WTC11 (cell line): ENCODE data around the gene B4GALNT3. TPM values are rescaled to one million over a fixed set of nuclear protein-coding genes. Genes with fewer than 3 reads are reported as not detected.

Source experiments
- ATAC-seq: fragments of 200-7000 bp; cut with Tn5 transposase; 2 replicates; pipeline ENCODE4 v1.10.0; 2021; ENCODE audit warnings: mild to moderate bottlenecking, moderate library complexity
- CTCF ChIA-PET: fragments of 300-600 bp; sonication (Branson Sonifier 250); formaldehyde crosslinking; loops from one replicate; lab custom pipeline; 2021; ENCODE audit warnings: antibody characterized with exemption; lab: Charles Lee
- POLR2A ChIA-PET: fragments of 350-600 bp; sonication (Branson Sonifier 250); formaldehyde crosslinking; loops from one replicate; lab custom pipeline; 2021; ENCODE audit warnings: antibody characterized with exemption; lab: Charles Lee
- DNase-seq: peaks from one replicate; pipeline ENCODE4 v3.0.0; 2021; ENCODE audit warnings: low spot score
- H3K27ac Mint-ChIP-seq: 2 replicates; pipeline ENCODE4 v1.8.0; 2021; ENCODE audit warnings: mixed read lengths
- H3K27me3 Mint-ChIP-seq: 2 replicates; pipeline ENCODE4 v1.8.0; 2021; ENCODE audit warnings: low read depth, mild to moderate bottlenecking, moderate library complexity, mixed read lengths
- H3K36me3 Mint-ChIP-seq: 2 replicates; pipeline ENCODE4 v1.8.0; 2021; ENCODE audit warnings: mixed read lengths
- H3K4me1 Mint-ChIP-seq: 2 replicates; pipeline ENCODE4 v1.8.0; 2022; ENCODE audit warnings: mixed read lengths
- H3K4me3 Mint-ChIP-seq: 2 replicates; pipeline ENCODE4 v1.8.0; 2021; ENCODE audit warnings: mild to moderate bottlenecking, moderate library complexity, mixed read lengths
- H3K9me3 Mint-ChIP-seq: 2 replicates; pipeline ENCODE4 v1.8.0; 2021; ENCODE audit warnings: mixed read lengths
- CDX4 ChIP-seq: fragments of 250-450 bp; sonication (Bioruptor Pico); IDR thresholded peaks from 2 replicates; pipeline ENCODE4 v1.9.0; 2021; ENCODE audit warnings: moderate library complexity, mild to moderate bottlenecking, inconsistent platforms, borderline replicate concordance
- CREB1 ChIP-seq: sonication (generic); formaldehyde crosslinking; IDR thresholded peaks from 2 replicates; pipeline ENCODE4 v1.8.0; 2023; ENCODE audit warnings: mild to moderate bottlenecking, missing genetic modification reagents
- ETV6 ChIP-seq: sonication (generic); formaldehyde crosslinking; IDR thresholded peaks from 2 replicates; pipeline ENCODE4 v1.8.1; 2022; ENCODE audit warnings: mild to moderate bottlenecking, missing genetic modification reagents
- FOXP4 ChIP-seq: sonication (generic); formaldehyde crosslinking; IDR thresholded peaks from 2 replicates; pipeline ENCODE4 v1.8.0; 2022; ENCODE audit warnings: mild to moderate bottlenecking, missing genetic modification reagents
- GABPB1 ChIP-seq: sonication (generic); formaldehyde crosslinking; IDR thresholded peaks from 2 replicates; pipeline ENCODE4 v1.8.1; 2023; ENCODE audit warnings: mild to moderate bottlenecking, missing genetic modification reagents
- MLX ChIP-seq: sonication (generic); formaldehyde crosslinking; IDR thresholded peaks from 2 replicates; pipeline ENCODE4 v1.8.1; 2023; ENCODE audit warnings: mild to moderate bottlenecking, missing genetic modification reagents, moderate library complexity
- RORB ChIP-seq: fragments of 250-450 bp; sonication (Bioruptor Pico); IDR thresholded peaks from 2 replicates; pipeline ENCODE4 v1.9.0; 2021; ENCODE audit warnings: mild to moderate bottlenecking
- STAT6 ChIP-seq: sonication (generic); formaldehyde crosslinking; conservative IDR thresholded peaks from 2 replicates; pipeline ENCODE4 v1.8.1; 2023; ENCODE audit warnings: mild to moderate bottlenecking, low read depth, missing genetic modification reagents, moderate library complexity
- USF2 ChIP-seq: sonication (generic); formaldehyde crosslinking; IDR thresholded peaks from 2 replicates; pipeline ENCODE4 v1.8.1; 2023; ENCODE audit warnings: mild to moderate bottlenecking, missing genetic modification reagents, moderate library complexity
- ZMAT4 ChIP-seq: fragments of 250-450 bp; sonication (Bioruptor Pico); IDR thresholded peaks from 2 replicates; pipeline ENCODE4 v1.9.0; 2021; ENCODE audit warnings: mild to moderate bottlenecking
- ZNF232 ChIP-seq: sonication (generic); formaldehyde crosslinking; IDR thresholded peaks from 2 replicates; pipeline ENCODE4 v1.8.0; 2022; ENCODE audit warnings: mild to moderate bottlenecking, missing genetic modification reagents
- ZNF281 ChIP-seq: sonication (generic); formaldehyde crosslinking; IDR thresholded peaks from 2 replicates; pipeline ENCODE4 v1.8.0; 2023; ENCODE audit warnings: mild to moderate bottlenecking, missing genetic modification reagents
- ZNF396 ChIP-seq: fragments of 250-450 bp; sonication (Bioruptor Pico); IDR thresholded peaks from 2 replicates; pipeline ENCODE4 v1.8.0; 2021; ENCODE audit warnings: mild to moderate bottlenecking, moderate library complexity, borderline replicate concordance
- ZSCAN18 ChIP-seq: fragments of 250-450 bp; sonication (Bioruptor Pico); IDR thresholded peaks from 2 replicates; pipeline ENCODE4 v2.1.2; 2022; ENCODE audit warnings: mild to moderate bottlenecking, moderate library complexity
- total RNA-seq: library from RNA; stranded (reverse); gene quantifications from 3 replicates; pipeline ENCODE4 v1.2.3, GENCODE V29; 2021

B4GALNT3 gene
- total RNA-seq, 1 experiment from 2014 or later, result 19.0 TPM

GRCh38 chr12:547883-548470 is 88.2 kb downstream of the B4GALNT3 start:
- no peak for TF ChIP-seq ZMAT4 (CRISPR knock-in tag)
- no peak for TF ChIP-seq MLX (CRISPR knock-in tag)
- no peak for TF ChIP-seq GABPB1
- TF ChIP-seq ZNF232 (CRISPR knock-in tag), result no peak
- TF ChIP-seq CREB1 (CRISPR knock-in tag), result no peak
- TF ChIP-seq USF2 (CRISPR knock-in tag), result no peak
- no peak for TF ChIP-seq ZNF396 (CRISPR knock-in tag)
- no peak for TF ChIP-seq RORB
- no peak for TF ChIP-seq ZSCAN18 (CRISPR knock-in tag)
- no peak for TF ChIP-seq ZNF281 (CRISPR knock-in tag)
- TF ChIP-seq FOXP4, result no peak
- TF ChIP-seq ETV6, result no peak
- TF ChIP-seq STAT6 (CRISPR knock-in tag), result no peak
- no peak for TF ChIP-seq CDX4 (CRISPR knock-in tag)
- ChIA-PET CTCF (interaction anchor here (0.7 to 3.5 kb wide), 15 partner anchors 14 to 266 kb away, joined by 3 to 24 read pairs (median 4); no protein-coding TSS in a partner anchor), POLR2A (no interaction called here)
- peaks cover 7% of the 10 kb centered on the region for H3K36me3 Mint-ChIP-seq
- ATAC-seq (no peak), DNase-seq (no peak)
- no peak overlapping the region for H3K4me3 Mint-ChIP-seq
- no peak overlapping the region for H3K27ac Mint-ChIP-seq
- H3K27me3 Mint-ChIP-seq, result no peaks in the 10 kb centered on the region
- H3K9me3 Mint-ChIP-seq, result no peaks in the 10 kb centered on the region
- no peaks in the 10 kb centered on the region; the same call in 1 of the 2 replicates for H3K4me1 Mint-ChIP-seq
